PC-3 (cell line): ENCODE measurements around the gene SSTR3.

Source experiments
- EZH2 ChIP-seq: fragments of 300-600 bp; sonication (generic); IDR thresholded peaks from one replicate; pipeline ENCODE4 v1.6.1; 2017; ENCODE audit warnings: antibody characterized with exemption, mild to moderate bottlenecking, low read length; ENCODE audit not compliant: unreplicated experiment
- TF ChIP-seq, protein P1 (sequence below): fragments of 300-600 bp; sonication (generic); conservative IDR thresholded peaks from 2 replicates; pipeline ENCODE4 v1.5.1; 2017; ENCODE audit warnings: antibody characterized with exemption, low read depth, mild to moderate bottlenecking, low read length

DNA sequence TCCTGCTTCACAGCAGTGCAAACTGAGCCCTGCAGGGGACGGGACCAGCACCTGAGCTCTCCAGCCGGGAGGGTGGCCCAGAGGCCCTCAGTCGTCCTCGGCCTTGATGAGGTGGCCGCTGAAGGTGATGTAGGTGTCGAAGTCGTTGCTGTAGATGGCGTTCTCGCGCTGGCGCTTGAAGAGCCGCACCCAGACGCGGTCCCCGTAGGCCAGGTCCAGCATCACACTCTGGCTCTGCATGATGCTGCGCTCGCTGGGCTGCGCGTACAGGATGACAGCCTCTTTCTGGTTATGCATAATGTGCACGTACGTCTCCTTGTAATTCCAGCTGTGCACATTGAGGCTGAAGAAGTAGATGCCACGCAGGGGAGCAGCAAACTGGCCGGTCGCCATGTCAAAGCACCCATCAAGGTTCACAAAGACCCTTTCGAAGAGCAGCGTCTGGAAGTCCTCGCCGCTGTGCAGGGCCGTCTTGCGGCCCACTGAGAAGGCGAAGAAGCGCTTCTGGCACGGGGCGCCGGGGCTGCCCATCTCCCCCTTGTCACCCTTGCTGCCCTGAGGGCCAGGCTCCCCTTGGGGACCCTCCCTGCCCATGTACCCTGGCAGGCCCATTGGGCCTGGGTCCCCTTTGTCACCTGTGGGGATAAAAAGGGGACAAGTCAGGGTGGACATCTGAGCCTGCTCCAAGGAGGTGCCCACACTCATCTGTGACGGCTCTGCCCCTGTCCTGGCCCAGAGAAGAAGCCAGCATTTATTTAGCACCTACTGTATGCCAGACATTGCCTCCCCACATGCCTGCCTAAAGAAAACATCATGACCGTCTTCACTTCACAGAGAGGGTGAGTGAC, 30.0 kb downstream of the SSTR3 start:
- TF ChIP-seq, protein P1, sequence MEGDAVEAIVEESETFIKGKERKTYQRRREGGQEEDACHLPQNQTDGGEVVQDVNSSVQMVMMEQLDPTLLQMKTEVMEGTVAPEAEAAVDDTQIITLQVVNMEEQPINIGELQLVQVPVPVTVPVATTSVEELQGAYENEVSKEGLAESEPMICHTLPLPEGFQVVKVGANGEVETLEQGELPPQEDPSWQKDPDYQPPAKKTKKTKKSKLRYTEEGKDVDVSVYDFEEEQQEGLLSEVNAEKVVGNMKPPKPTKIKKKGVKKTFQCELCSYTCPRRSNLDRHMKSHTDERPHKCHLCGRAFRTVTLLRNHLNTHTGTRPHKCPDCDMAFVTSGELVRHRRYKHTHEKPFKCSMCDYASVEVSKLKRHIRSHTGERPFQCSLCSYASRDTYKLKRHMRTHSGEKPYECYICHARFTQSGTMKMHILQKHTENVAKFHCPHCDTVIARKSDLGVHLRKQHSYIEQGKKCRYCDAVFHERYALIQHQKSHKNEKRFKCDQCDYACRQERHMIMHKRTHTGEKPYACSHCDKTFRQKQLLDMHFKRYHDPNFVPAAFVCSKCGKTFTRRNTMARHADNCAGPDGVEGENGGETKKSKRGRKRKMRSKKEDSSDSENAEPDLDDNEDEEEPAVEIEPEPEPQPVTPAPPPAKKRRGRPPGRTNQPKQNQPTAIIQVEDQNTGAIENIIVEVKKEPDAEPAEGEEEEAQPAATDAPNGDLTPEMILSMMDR: no peak
- TF ChIP-seq EZH2: no peak
